Lung (tissue), 12 donors: ENCODE data around the gene GNB5. TPM values are rescaled to one million over a fixed set of nuclear protein-coding genes. Genes with fewer than 3 reads are reported as not detected.

Experiments
- ATAC-seq: fragments of 200-7000 bp; cut with Tn5 transposase; one replicate; pipeline ENCODE4 v1.9.1; 2020; ENCODE audit warnings: moderate number of reproducible peaks; ENCODE audit not compliant: insufficient read depth, low FRiP score
- DNase-seq, 3 donors: peaks; one replicate each; pipeline ENCODE4 v3.0.0-alpha.2; 2013 to 2017
- H3K27ac ChIP-seq, 2 donors: one replicate each; pipeline ENCODE4 v1.5.1; 2013; ENCODE audit warnings: mild to moderate bottlenecking in 2 of 2, moderate library complexity in 2 of 2, control low read depth in 1 of 2, inconsistent platforms in 1 of 2, low read depth in 1 of 2, low read length in 1 of 2
- H3K27me3 ChIP-seq, 3 donors: one replicate each; pipeline ENCODE4 v1.5.1; 2013; ENCODE audit warnings: low read length in 2 of 3; ENCODE audit not compliant: control insufficient read depth in 3 of 3, insufficient read depth in 3 of 3
- H3K36me3 ChIP-seq, 4 donors: one replicate each; pipeline ENCODE4 v1.5.1; 2013; ENCODE audit warnings: low read length in 4 of 4, mild to moderate bottlenecking in 1 of 4, moderate library complexity in 1 of 4; ENCODE audit not compliant: control insufficient read depth in 4 of 4, insufficient read depth in 4 of 4
- H3K4me1 ChIP-seq, 5 donors: one replicate each; pipeline ENCODE4 v1.5.1; 2013; ENCODE audit warnings: low read length in 5 of 5, mild to moderate bottlenecking in 2 of 5, moderate library complexity in 1 of 5; ENCODE audit not compliant: control insufficient read depth in 5 of 5, insufficient read depth in 5 of 5
- H3K4me3 ChIP-seq: one replicate; pipeline ENCODE4 v1.5.1; 2013; ENCODE audit warnings: mild to moderate bottlenecking, control low read depth, moderate library complexity
- H3K9ac ChIP-seq, 2 donors: one replicate each; pipeline ENCODE4 v1.5.1; 2013; ENCODE audit warnings: low read length in 2 of 2, control low read depth in 1 of 2; ENCODE audit not compliant: insufficient read depth in 1 of 2
- H3K9me3 ChIP-seq, 4 donors: one replicate each; pipeline ENCODE4 v1.5.1; 2013; ENCODE audit warnings: low read length in 3 of 4, mild to moderate bottlenecking in 1 of 4, moderate library complexity in 1 of 4; ENCODE audit not compliant: control insufficient read depth in 4 of 4, insufficient read depth in 3 of 4
- WGBS, 2 donors: extraction: QIAGEN DNeasy Blood & Tissue Kit; methylation state at CpG; one replicate each; pipeline ENCODE4 v1.1.7; 2013; 5-methylcytosine and 5-hydroxymethylcytosine counted together
- polyA plus RNA-seq, 2 donors: library from polyadenylated mRNA; stranded (reverse); fragments of 200-250 nt; gene quantifications; one replicate each; pipeline ENCODE4 v1.2.1, GENCODE V29; 2013
- total RNA-seq, 2 donors: library from RNA; depleted of rRNA in 1 of 2; stranded (reverse); fragments of >200 nt in 1 of 2; gene quantifications; one replicate each; pipeline ENCODE4 v1.2.1, GENCODE V29; 2014 to 2021
- TF ChIP-seq, protein P1 (sequence below): IDR thresholded peaks from 2 replicates; pipeline ENCODE4 v1.5.1; 2012; ENCODE audit warnings: mild to moderate bottlenecking; ENCODE audit errors: control extremely low read depth, extremely low read depth
- donor health status: control.
- donor health status: control.
- donor health status: Bipolar disorder and iron deficiency.
- donor health status: healthy.
- donor health status: DM: yes; HTN: yes; CAD: no.

The GNB5 gene
- total and polyA plus RNA-seq, 4 donors: 8.0 to 21.5 (median 11.2) TPM

GRCh38 chr15:52139599-52140462 lies 51.4 kb downstream of the GNB5 start:
- Histone ChIP-seq H3K4me1 (peaks cover 0 to 5% (median 0%) of the 10 kb centered on the region in 5 donors), H3K27ac (no peak overlapping the region), H3K9ac (no peak overlapping the region), H3K4me3 (no peak overlapping the region), H3K27me3 (no peaks in the 10 kb centered on the region), H3K36me3 (peaks cover 0 to 5% (median 3%) of the 10 kb centered on the region in 4 donors), H3K9me3 (peaks cover 0 to 2% (median 0%) of the 10 kb centered on the region in 4 donors)
- TF ChIP-seq, protein P1, sequence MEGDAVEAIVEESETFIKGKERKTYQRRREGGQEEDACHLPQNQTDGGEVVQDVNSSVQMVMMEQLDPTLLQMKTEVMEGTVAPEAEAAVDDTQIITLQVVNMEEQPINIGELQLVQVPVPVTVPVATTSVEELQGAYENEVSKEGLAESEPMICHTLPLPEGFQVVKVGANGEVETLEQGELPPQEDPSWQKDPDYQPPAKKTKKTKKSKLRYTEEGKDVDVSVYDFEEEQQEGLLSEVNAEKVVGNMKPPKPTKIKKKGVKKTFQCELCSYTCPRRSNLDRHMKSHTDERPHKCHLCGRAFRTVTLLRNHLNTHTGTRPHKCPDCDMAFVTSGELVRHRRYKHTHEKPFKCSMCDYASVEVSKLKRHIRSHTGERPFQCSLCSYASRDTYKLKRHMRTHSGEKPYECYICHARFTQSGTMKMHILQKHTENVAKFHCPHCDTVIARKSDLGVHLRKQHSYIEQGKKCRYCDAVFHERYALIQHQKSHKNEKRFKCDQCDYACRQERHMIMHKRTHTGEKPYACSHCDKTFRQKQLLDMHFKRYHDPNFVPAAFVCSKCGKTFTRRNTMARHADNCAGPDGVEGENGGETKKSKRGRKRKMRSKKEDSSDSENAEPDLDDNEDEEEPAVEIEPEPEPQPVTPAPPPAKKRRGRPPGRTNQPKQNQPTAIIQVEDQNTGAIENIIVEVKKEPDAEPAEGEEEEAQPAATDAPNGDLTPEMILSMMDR: peak; percentile 61
- DNase-seq (peak; percentile 61 to 64 (median 63)), ATAC-seq (no peak)
- 62 to 70% methylated on average over 17 of the region's 17 CpGs for WGBS, 2 donors

- no peaks in the 10 kb centered on the region for H3K9me3 ChIP-seq
- H3K36me3 ChIP-seq: peaks cover 0 to 5% (median 2%) of the 10 kb centered on the region in 4 donors
- DNase-seq: no peak
- no peaks in the 10 kb centered on the region for H3K27me3 ChIP-seq
- no peak for ATAC-seq
- H3K4me3 ChIP-seq: no peak overlapping the region
- no peak overlapping the region for H3K27ac ChIP-seq
- TF ChIP-seq, protein P1: no peak
- WGBS, 2 donors: 57 to 76% methylated on average over 12 of the region's 12 CpGs
- peaks cover 0 to 5% (median 0%) of the 10 kb centered on the region in 5 donors for H3K4me1 ChIP-seq
- H3K9ac ChIP-seq: no peak overlapping the region
These were observed 53.5 kb downstream of the GNB5 start for GRCh38 chr15:52137432-52138357.

DNA sequence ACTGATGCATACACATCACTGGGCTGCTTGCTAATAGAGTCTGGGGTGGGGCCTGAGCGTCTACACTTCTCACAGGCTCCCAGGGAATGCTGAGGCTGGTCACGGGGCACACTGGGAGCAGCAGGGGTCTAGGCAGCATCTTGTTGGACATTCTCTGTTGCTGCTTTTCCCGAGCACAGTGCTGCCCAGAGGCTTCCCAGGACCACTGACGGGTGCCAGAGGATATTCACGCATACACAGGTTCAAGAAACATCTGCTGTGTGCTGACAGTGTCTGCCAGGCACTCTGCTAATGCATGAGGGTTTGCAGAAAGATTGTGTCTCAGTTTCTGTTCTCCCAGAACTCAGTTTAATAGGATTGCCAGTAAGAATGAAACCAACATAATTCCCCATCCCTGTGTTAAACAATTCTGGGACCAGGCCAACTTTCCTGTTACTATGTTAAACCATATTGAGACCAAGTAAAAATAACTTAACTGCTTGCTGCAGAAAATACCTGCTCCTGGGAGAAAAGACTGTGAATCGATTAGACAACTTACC lies 54.7 kb downstream of the GNB5 start:
- peaks cover 0 to 5% (median 2%) of the 10 kb centered on the region in 4 donors for H3K36me3 ChIP-seq

More for the DNA sequence above, 54.7 kb downstream of the GNB5 start:
- Histone ChIP-seq H3K9me3 (no peaks in the 10 kb centered on the region), H3K27me3 (no peaks in the 10 kb centered on the region), H3K9ac (no peak overlapping the region), H3K27ac (no peak overlapping the region), H3K4me1 (peaks cover 0 to 5% (median 0%) of the 10 kb centered on the region in 5 donors), H3K4me3 (no peak overlapping the region)
- WGBS, 2 donors: 65 to 68% methylated on average over 6 of the region's 6 CpGs
- no peak for ATAC-seq
- TF ChIP-seq, protein P1: no peak
- DNase-seq: peak in 2 of 3 donors; percentile 20 to 41
